WI38 (cell line): ENCODE data around the gene DNAH11.
A peak's percentile ranks its signal among the peaks of the same experiment; 100 is the strongest.

Source experiments
- H3K4me3 ChIP-seq: 2 replicates; pipeline ENCODE4 v1.5.1; 2011; ENCODE audit warnings: low read depth, mild to moderate bottlenecking, control low read depth, low read length
- TF ChIP-seq, protein P1 (sequence below): IDR thresholded peaks from 2 replicates; pipeline ENCODE4 v1.5.1; 2012; ENCODE audit warnings: low read depth, mild to moderate bottlenecking, control low read depth, low read length

DNAH11 gene

DNA sequence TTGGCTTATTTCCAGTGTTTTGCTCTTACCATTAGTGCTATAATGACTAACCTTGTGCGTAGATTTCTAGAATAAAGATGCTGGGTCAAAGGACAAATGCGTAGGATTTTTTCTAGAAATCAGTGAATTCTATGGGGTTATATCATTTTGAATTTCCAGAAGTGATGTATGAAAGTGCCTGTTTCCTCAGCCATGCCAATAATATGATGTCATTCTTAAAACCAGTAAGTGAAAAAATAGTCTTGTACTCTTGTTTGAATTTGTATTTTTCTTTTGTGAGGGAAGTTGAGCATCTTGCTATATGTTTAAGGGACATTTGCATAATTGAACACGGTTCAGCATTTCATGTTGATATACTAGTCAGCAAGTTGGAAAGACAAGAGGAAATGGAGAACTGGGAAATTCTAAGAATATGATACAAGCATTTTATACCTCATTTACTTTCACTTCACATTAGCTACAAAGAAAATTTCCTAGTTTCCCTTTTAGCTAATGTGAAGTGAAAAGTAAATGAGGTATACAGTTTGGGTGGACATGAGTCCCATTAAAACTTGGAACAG, 3.8 kb upstream of the DNAH11 start:
- H3K4me3 ChIP-seq = no peak overlapping the region
- TF ChIP-seq, protein P1, sequence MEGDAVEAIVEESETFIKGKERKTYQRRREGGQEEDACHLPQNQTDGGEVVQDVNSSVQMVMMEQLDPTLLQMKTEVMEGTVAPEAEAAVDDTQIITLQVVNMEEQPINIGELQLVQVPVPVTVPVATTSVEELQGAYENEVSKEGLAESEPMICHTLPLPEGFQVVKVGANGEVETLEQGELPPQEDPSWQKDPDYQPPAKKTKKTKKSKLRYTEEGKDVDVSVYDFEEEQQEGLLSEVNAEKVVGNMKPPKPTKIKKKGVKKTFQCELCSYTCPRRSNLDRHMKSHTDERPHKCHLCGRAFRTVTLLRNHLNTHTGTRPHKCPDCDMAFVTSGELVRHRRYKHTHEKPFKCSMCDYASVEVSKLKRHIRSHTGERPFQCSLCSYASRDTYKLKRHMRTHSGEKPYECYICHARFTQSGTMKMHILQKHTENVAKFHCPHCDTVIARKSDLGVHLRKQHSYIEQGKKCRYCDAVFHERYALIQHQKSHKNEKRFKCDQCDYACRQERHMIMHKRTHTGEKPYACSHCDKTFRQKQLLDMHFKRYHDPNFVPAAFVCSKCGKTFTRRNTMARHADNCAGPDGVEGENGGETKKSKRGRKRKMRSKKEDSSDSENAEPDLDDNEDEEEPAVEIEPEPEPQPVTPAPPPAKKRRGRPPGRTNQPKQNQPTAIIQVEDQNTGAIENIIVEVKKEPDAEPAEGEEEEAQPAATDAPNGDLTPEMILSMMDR = no peak

DNA sequence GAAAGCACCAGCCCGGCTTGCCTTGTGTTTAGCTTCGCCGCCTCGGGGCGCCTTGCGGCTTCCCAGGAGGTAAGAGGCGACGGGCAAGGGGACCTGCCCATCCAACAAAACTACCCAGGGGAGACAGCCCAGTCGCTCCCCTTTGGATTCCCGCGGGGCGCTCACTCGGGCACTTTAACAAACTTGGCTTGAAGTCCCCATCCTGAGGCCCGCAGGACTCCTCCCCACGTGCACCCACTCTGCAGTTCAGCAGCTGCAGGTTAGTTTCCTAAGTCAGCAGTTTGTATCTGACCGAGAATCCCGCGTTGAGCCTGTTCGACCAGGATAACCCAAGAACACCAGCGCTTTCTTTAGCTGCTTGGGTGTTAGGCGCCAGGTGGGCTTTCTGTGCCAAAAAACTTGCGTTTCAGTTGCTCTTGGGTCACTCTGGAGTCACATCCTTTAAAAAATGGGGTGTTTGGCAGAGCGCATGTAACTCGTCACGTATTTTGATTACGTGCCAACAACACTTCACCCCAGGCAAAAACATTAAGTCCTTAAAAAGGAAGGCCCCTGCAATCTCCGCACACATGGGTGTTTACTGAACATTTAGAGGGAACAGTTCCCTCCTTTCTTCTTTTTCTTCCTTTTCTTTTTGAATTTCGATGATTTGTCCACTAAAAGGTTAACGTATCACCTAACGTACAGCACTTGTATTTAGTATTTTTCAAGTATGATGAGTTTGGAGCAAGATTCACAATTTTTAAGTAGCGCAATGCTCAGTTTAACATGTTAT, 876 bp downstream of the DNAH11 start:
- peak overlapping the region; percentile 24; the same call in 1 of the 2 replicates for H3K4me3 ChIP-seq
- TF ChIP-seq, protein P1 = no peak

DNA sequence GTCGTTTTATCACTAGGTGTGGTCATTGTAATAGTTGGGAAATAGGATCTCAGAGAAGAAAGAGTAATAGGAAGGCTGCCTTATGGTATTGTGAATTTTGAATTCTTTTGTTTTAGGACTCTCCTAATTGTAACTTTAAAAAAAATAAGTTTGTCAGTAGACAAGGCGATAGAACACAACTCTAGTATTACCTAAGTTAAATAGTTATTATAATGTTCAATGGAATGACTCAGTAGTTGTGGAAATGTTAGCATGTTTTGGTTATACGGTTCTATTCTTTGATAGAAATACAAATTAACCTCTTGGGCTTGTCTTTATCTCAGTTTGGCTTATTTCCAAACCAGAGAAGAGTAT, 1.4 kb downstream of the DNAH11 start:
- no peak overlapping the region for H3K4me3 ChIP-seq
- TF ChIP-seq, protein P1 = no peak

DNA sequence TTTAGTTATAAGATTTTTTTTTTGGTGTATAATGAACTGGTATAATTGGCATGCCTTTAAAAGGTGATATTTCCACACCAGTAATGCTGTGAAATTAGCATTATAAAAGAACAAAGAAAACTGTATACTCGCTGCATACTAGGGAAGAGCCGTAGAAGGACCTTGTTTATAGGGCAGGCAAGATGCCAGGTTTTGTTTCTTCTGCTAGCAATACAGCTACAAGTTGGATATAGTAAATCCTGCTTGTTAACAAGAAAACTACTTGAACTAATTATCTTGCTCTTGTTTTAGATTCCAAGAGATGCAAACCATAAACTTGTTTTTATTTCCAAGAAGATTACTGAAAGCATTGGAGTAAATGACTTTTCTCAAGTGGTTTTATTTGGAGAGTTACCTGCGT, 1.9 kb downstream of the DNAH11 start:
- H3K4me3 ChIP-seq = no peak overlapping the region

DNA sequence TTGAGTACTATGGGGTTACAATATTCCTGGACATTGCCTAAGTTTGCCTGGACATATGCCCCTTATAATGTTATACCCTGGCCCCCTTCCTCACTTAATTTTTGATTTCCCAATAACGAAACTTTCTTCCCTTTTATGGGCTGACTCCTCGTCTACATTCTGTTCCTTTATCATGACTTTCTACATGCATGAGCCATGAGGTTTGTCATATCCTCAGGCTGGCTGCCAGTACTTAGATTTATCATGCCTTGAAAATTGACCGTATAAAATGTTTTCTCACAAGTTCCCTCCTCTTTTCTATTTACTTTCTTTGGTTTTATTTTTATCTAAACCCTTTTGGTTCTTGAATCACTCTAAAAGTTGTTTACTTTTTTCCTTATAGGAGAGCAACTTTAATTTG, 4.7 kb downstream of the DNAH11 start:
- H3K4me3 ChIP-seq = no peak overlapping the region
- TF ChIP-seq, protein P1 = no peak

More for the DNA sequence above, 1.9 kb downstream of the DNAH11 start:
- TF ChIP-seq, protein P1 = no peak

DNA sequence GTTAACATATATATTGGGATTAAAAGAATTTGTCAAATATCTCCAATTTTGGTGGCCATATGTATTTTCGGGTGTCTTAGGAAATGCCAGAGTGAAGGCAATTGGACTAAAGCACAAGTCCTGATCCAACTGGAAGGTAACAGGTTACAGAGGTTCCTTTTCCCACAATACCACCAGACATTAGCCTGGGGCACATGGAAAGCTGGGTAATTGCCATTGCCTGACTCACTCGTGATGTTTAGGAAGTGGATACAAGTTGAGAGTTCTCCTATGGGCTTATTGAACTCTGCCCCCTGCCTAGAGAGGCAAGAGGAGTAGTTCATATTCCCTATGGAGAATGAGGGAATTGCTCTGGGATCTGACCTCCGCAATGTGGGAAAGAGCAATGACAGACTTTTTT, 5.7 kb downstream of the DNAH11 start:
- TF ChIP-seq, protein P1 = no peak
- H3K4me3 ChIP-seq = no peak overlapping the region

DNA sequence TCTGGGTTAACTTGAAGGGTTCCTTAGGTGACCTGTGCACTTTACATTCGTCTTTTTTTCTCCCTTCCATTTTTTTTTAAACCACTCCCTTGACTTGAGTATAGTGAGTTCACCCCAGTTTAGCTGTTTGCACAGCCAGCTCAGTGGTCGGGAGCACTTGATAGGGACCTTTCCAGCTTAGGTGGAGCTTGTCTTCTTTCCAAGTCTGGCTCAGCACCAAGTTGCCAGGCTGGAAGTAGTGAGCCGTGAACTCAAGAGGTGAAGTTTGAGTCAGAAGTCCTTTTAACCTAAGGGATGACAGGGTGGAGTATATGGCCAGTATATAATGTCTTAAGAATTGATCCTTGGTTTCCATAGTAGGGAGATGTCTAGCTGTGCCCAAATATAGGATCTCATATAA, 7.2 kb downstream of the DNAH11 start:
- H3K4me3 ChIP-seq = no peak overlapping the region
- TF ChIP-seq, protein P1 = no peak
